H9 (cell line): Measurements from ENCODE around the gene GPD2. TPM values are rescaled to one million over a fixed set of nuclear protein-coding genes. Genes with fewer than 3 reads are reported as not detected.
"Not testable (repeated sequence)": the region's sequence is repeated elsewhere in the genome, so short reads cannot be mapped to it uniquely, and the experiment has no call there.

Experiments
- DNase-seq: peaks from one replicate; pipeline ENCODE4 v3.0.0-alpha.2; 2017
- H2AFZ ChIP-seq: one replicate; pipeline ENCODE4 v1.6.1; 2013; ENCODE audit warnings: mild to moderate bottlenecking, low read length, control low read depth, moderate library complexity
- H2AK5ac ChIP-seq: 2 replicates; pipeline ENCODE4 v1.6.1; 2013; ENCODE audit warnings: low read length, control low read depth, mixed read lengths; ENCODE audit not compliant: insufficient read length
- H2BK120ac ChIP-seq: one replicate; pipeline ENCODE4 v1.6.1; 2013; ENCODE audit warnings: low read depth, mild to moderate bottlenecking, low read length, control low read depth, inconsistent platforms; ENCODE audit not compliant: poor library complexity, severe bottlenecking
- H2BK12ac ChIP-seq: 2 replicates; pipeline ENCODE4 v1.6.1; 2013; ENCODE audit warnings: low read length, control low read depth, mixed read lengths, low read depth; ENCODE audit not compliant: insufficient read length
- H2BK15ac ChIP-seq: 2 replicates; pipeline ENCODE4 v1.6.1; 2013; ENCODE audit warnings: low read depth, low read length, control low read depth
- H2BK20ac ChIP-seq: one replicate; pipeline ENCODE4 v1.6.1; 2013; ENCODE audit warnings: low read depth, mild to moderate bottlenecking, low read length, control low read depth, inconsistent platforms; ENCODE audit not compliant: poor library complexity, severe bottlenecking
- H2BK5ac ChIP-seq: 2 replicates; pipeline ENCODE4 v1.6.1; 2013; ENCODE audit warnings: low read length, control low read depth, mixed read lengths; ENCODE audit not compliant: insufficient read length
- H3K14ac ChIP-seq: 2 replicates; pipeline ENCODE4 v1.6.1; 2013; ENCODE audit warnings: low read length, control low read depth; ENCODE audit not compliant: insufficient read depth
- H3K18ac ChIP-seq: 2 replicates; pipeline ENCODE4 v1.6.1; 2013; ENCODE audit warnings: low read depth, mild to moderate bottlenecking, mixed read lengths, low read length, control low read depth; ENCODE audit not compliant: insufficient read length
- H3K23ac ChIP-seq: 2 replicates; pipeline ENCODE4 v1.6.1; 2013; ENCODE audit warnings: low read length, control low read depth, mixed read lengths, low read depth; ENCODE audit not compliant: insufficient read length
- H3K23me2 ChIP-seq: 2 replicates; pipeline ENCODE4 v1.6.1; 2013; ENCODE audit warnings: low read depth, mild to moderate bottlenecking, mixed read lengths, low read length, control low read depth; ENCODE audit not compliant: insufficient read length, poor library complexity, severe bottlenecking
- H3K27ac ChIP-seq: 2 replicates; pipeline ENCODE4 v1.5.1; 2013; ENCODE audit warnings: low read length, control low read depth, mixed read lengths, low read depth; ENCODE audit not compliant: insufficient read length
- H3K27me3 ChIP-seq: 2 replicates; pipeline ENCODE4 v1.6.1; 2013; ENCODE audit warnings: low read length, control low read depth, inconsistent platforms; ENCODE audit not compliant: insufficient read depth
- H3K4ac ChIP-seq: 2 replicates; pipeline ENCODE4 v1.6.1; 2013; ENCODE audit warnings: low read depth, mild to moderate bottlenecking, control low read depth, inconsistent platforms, low read length, moderate library complexity
- H3K4me1 ChIP-seq: 2 replicates; pipeline ENCODE4 v1.6.1; 2013; ENCODE audit warnings: low read length, control low read depth, inconsistent platforms; ENCODE audit not compliant: insufficient read depth
- H3K4me2 ChIP-seq: 2 replicates; pipeline ENCODE4 v1.6.1; 2013; ENCODE audit warnings: low read length, control low read depth, mixed read lengths; ENCODE audit not compliant: insufficient read length, insufficient read depth
- H3K56ac ChIP-seq: 2 replicates; pipeline ENCODE4 v1.6.1; 2013; ENCODE audit warnings: low read depth, mild to moderate bottlenecking, mixed read lengths, low read length, control low read depth; ENCODE audit not compliant: insufficient read length
- H3K79me1 ChIP-seq: 2 replicates; pipeline ENCODE4 v1.6.1; 2013; ENCODE audit warnings: low read depth, mild to moderate bottlenecking, moderate library complexity, low read length, control low read depth, inconsistent platforms; ENCODE audit not compliant: insufficient read depth, poor library complexity, severe bottlenecking
- H3K79me2 ChIP-seq: 2 replicates; pipeline ENCODE4 v1.6.1; 2013; ENCODE audit warnings: low read length, control low read depth, inconsistent platforms; ENCODE audit not compliant: insufficient read depth
- H3K9ac ChIP-seq: 2 replicates; pipeline ENCODE4 v1.6.1; 2013; ENCODE audit warnings: low read length, control low read depth, mixed read lengths; ENCODE audit not compliant: insufficient read length; ENCODE audit errors: extremely low read depth
- H3K9me3 ChIP-seq: one replicate; pipeline ENCODE4 v1.6.1; 2013; ENCODE audit warnings: low read depth, low read length, inconsistent platforms; ENCODE audit not compliant: control insufficient read depth
- H3T11ph ChIP-seq: one replicate; pipeline ENCODE4 v1.6.1; 2013; ENCODE audit warnings: mild to moderate bottlenecking, low read length, control low read depth, inconsistent platforms
- H4K20me1 ChIP-seq: one replicate; pipeline ENCODE4 v1.6.1; 2013; ENCODE audit not compliant: control insufficient read depth, insufficient read length, insufficient read depth
- H4K5ac ChIP-seq: 2 replicates; pipeline ENCODE4 v1.6.1; 2013; ENCODE audit warnings: low read depth, mild to moderate bottlenecking, mixed read lengths, low read length, control low read depth; ENCODE audit not compliant: insufficient read length
- H4K8ac ChIP-seq: replicated peaks from 2 replicates; pipeline ENCODE4 v1.6.1; 2013; ENCODE audit warnings: low read length, control low read depth, mixed read lengths, low read depth; ENCODE audit not compliant: insufficient read length
- H4K91ac ChIP-seq: 2 replicates; pipeline ENCODE4 v1.6.1; 2013; ENCODE audit warnings: low read depth, mild to moderate bottlenecking, moderate library complexity, mixed read lengths, low read length, control low read depth; ENCODE audit not compliant: insufficient read length
- H3K27ac Mint-ChIP-seq, 3 experiments: 2 replicates in 2 of 3; 3 replicates in 1 of 3; pipeline ENCODE4 v1.8.0; 2020 to 2021; ENCODE audit warnings: mixed read lengths in 3 of 3, mild to moderate bottlenecking in 1 of 3, moderate library complexity in 1 of 3
- H3K27me3 Mint-ChIP-seq: 2 replicates; pipeline ENCODE4 v1.8.0; 2021; ENCODE audit warnings: low read depth, mild to moderate bottlenecking, moderate library complexity, mixed read lengths
- H3K36me3 Mint-ChIP-seq, 3 experiments: 2 replicates in 2 of 3; 3 replicates in 1 of 3; pipeline ENCODE4 v1.8.0; 2020 to 2021; ENCODE audit warnings: low read depth in 3 of 3, mixed read lengths in 3 of 3; ENCODE audit not compliant: insufficient read depth in 1 of 3
- H3K4me1 Mint-ChIP-seq, 2 experiments: 2 replicates each; pipeline ENCODE4 v1.8.0; 2020; ENCODE audit warnings: mixed read lengths in 2 of 2
- H3K4me3 Mint-ChIP-seq, 2 experiments: 2 replicates in 1 of 2; 3 replicates in 1 of 2; pipeline ENCODE4 v1.8.0; 2020 to 2021; ENCODE audit warnings: mild to moderate bottlenecking in 2 of 2, mixed read lengths in 2 of 2, moderate library complexity in 1 of 2
- H3K9me3 Mint-ChIP-seq, 2 experiments: 2 replicates in 1 of 2; 3 replicates in 1 of 2; pipeline ENCODE4 v1.8.0; 2020; ENCODE audit warnings: mild to moderate bottlenecking in 2 of 2, mixed read lengths in 2 of 2, moderate library complexity in 1 of 2
- CTCF ChIP-seq: fragments of 200-600 bp; sonication (generic); conservative IDR thresholded peaks from 3 replicates; pipeline ENCODE4 v1.8.0; 2021; ENCODE audit warnings: antibody characterized with exemption, mild to moderate bottlenecking
- WGBS: extraction: QIAGEN DNeasy Blood & Tissue Kit; methylation state at CpG from one replicate; pipeline ENCODE4 v1.1.7; 2013; ENCODE audit warnings: missing lambda C conversion rate, low lambda C conversion rate, mixed read lengths; ENCODE audit not compliant: insufficient read length; ENCODE audit errors: extremely low coverage; 5-methylcytosine and 5-hydroxymethylcytosine counted together
- total RNA-seq: library from RNA; stranded (reverse); gene quantifications from 2 replicates; pipeline ENCODE4 v1.2.1, GENCODE V29; 2021

Gene GPD2
- total RNA-seq, 1 experiment from 2014 or later, result 46.0 TPM

- Histone ChIP-seq H3K9me3 (no peaks in the 10 kb centered on the region), H3K27ac (no peak overlapping the region), H4K5ac (no peak overlapping the region), H4K20me1 (no peaks in the 10 kb centered on the region), H3K27me3 (no peaks in the 10 kb centered on the region), H3K56ac (no peak overlapping the region), H3T11ph (no peak overlapping the region), H3K79me1 (no peaks in the 10 kb centered on the region), H2BK120ac (no peak overlapping the region), H3K9ac (no peak overlapping the region), H2BK12ac (no peak overlapping the region), H3K14ac (no peak overlapping the region), H3K4me2 (no peak overlapping the region), H3K4ac (no peak overlapping the region), H2BK15ac (no peak overlapping the region), H4K91ac (no peak overlapping the region), H2BK5ac (no peak overlapping the region), H3K79me2 (no peaks in the 10 kb centered on the region), H2AFZ (no peak overlapping the region), H3K18ac (no peak overlapping the region), H3K23me2 (no peaks in the 10 kb centered on the region), H3K23ac (no peak overlapping the region), H4K8ac (no peak overlapping the region), H2AK5ac (no peak overlapping the region), H2BK20ac (no peak overlapping the region), H3K4me1 (no peaks in the 10 kb centered on the region)
- H3K27ac Mint-ChIP-seq, result no peak overlapping the region
- no CpG with 5 or more reads among the region's 2 CpGs for whole genome bisulfite sequencing
- TF ChIP-seq CTCF, result no peak
- H3K4me1 Mint-ChIP-seq, result peaks cover 6 to 9% of the 10 kb centered on the region in 2 experiments
- H3K9me3 Mint-ChIP-seq, result peaks cover 3% of the 10 kb centered on the region in 2 experiments; a peak in 4 of 5 replicates
- H3K4me3 Mint-ChIP-seq, result no peak overlapping the region
- DNase-seq, result no peak
- H3K36me3 Mint-ChIP-seq, result peaks cover 1 to 10% (median 6%) of the 10 kb centered on the region in 3 experiments; a peak in 5 of 7 replicates
- H3K27me3 Mint-ChIP-seq, result no peaks in the 10 kb centered on the region
Measured at GRCh38 chr2:156615836-156616322, 179.7 kb downstream of the GPD2 start.

GRCh38 chr2:156618071-156618470 lies 181.9 kb downstream of the GPD2 start:
- H3K56ac ChIP-seq, H3K4me3 Mint-ChIP-seq, H3K23me2 ChIP-seq, H2BK120ac ChIP-seq, DNase-seq, H2BK5ac ChIP-seq, H2BK15ac ChIP-seq, H4K8ac ChIP-seq, H3K14ac ChIP-seq, H3K79me2 ChIP-seq, H3T11ph ChIP-seq, H2AK5ac ChIP-seq, H2BK12ac ChIP-seq, H3K23ac ChIP-seq, H3K27me3 ChIP-seq, H4K91ac ChIP-seq, H3K4ac ChIP-seq, H3K27ac Mint-ChIP-seq, H4K5ac ChIP-seq, H3K18ac ChIP-seq, H3K4me2 ChIP-seq, H3K9me3 ChIP-seq, H3K9ac ChIP-seq, H3K27me3 Mint-ChIP-seq, H4K20me1 ChIP-seq, H2AFZ ChIP-seq, H3K27ac ChIP-seq, H2BK20ac ChIP-seq, H3K4me1 ChIP-seq, H3K79me1 ChIP-seq: not testable (repeated sequence)
- Mint-ChIP-seq H3K4me1 (peaks cover 13 to 21% of the 10 kb centered on the region in 2 experiments), H3K36me3 (peaks cover 2 to 27% (median 16%) of the 10 kb centered on the region in 3 experiments; a peak in 6 of 7 replicates), H3K9me3 (peaks cover 15 to 19% of the 10 kb centered on the region in 2 experiments)
- no CpG with 5 or more reads among the region's 33 CpGs for WGBS
